Activated CD8-positive, alpha-beta memory T cell treated with anti-CD3 and anti-CD28 coated beads, Interleukin-2, amount 10 ng/mL, durations not matched to agents 7 days and 5 days (primary cell): ENCODE results near the gene CFAP210. TPM values are rescaled to one million over a fixed set of nuclear protein-coding genes. Genes with fewer than 3 reads are reported as not detected.
A peak's percentile ranks its signal among the peaks of the same experiment; 100 is the strongest.
"Not testable (repeated sequence)": the region's sequence is repeated elsewhere in the genome, so short reads cannot be mapped to it uniquely, and the experiment has no call there.

Source experiments
- ATAC-seq: fragments of 150-1000 bp; cut with Tn5 transposase; one replicate; pipeline ENCODE4 v1.10.0; 2021; ENCODE audit warnings: moderate library complexity
- CTCF ChIA-PET: fragments of 350-600 bp; sonication (Branson Sonifier 250); formaldehyde crosslinking; loops from one replicate; lab custom pipeline; 2021; ENCODE audit warnings: antibody characterized with exemption; lab: Charles Lee
- DNase-seq: peaks from one replicate; pipeline ENCODE4 v3.0.0-alpha.2; 2020
- H3K27ac Mint-ChIP-seq: one replicate; pipeline ENCODE4 v1.8.0; 2021; ENCODE audit warnings: mild to moderate bottlenecking, mixed read lengths
- H3K27me3 Mint-ChIP-seq: one replicate; pipeline ENCODE4 v1.8.0; 2021; ENCODE audit warnings: mixed read lengths
- H3K36me3 Mint-ChIP-seq: one replicate; pipeline ENCODE4 v1.8.0; 2021; ENCODE audit warnings: mild to moderate bottlenecking, mixed read lengths
- H3K4me1 Mint-ChIP-seq: one replicate; pipeline ENCODE4 v1.8.0; 2021; ENCODE audit warnings: mixed read lengths
- H3K4me3 Mint-ChIP-seq: one replicate; pipeline ENCODE4 v1.8.0; 2021; ENCODE audit warnings: mild to moderate bottlenecking, moderate library complexity, mixed read lengths
- H3K9me3 Mint-ChIP-seq: one replicate; pipeline ENCODE4 v1.8.0; 2022; ENCODE audit warnings: low read depth, mixed read lengths
- total RNA-seq, 2 experiments: library from RNA; stranded (reverse); gene quantifications; one replicate each; pipeline ENCODE4 v1.2.3, GENCODE V29; 2021

Gene CFAP210
- total RNA-seq, 2 experiments from 2014 or later, result not detected

GRCh38 chr2:169623235-169623634, 71.0 kb downstream of the CFAP210 start:
- H3K27me3 Mint-ChIP-seq, result no peaks in the 10 kb centered on the region
- H3K4me3 Mint-ChIP-seq, result no peak overlapping the region
- DNase-seq, result no peak
- peak; percentile 27 for ATAC-seq
- CTCF ChIA-PET, result no interaction called here
- H3K36me3 Mint-ChIP-seq, result peaks cover 46% of the 10 kb centered on the region
- H3K4me1 Mint-ChIP-seq, result peaks cover 15% of the 10 kb centered on the region
- peak overlapping the region; percentile 28 for H3K27ac Mint-ChIP-seq
- H3K9me3 Mint-ChIP-seq, result no peaks in the 10 kb centered on the region

GRCh38 chr2:169620509-169620908, 73.7 kb downstream of the CFAP210 start:
- no peak for DNase-seq
- H3K4me1 Mint-ChIP-seq, result peaks cover 18% of the 10 kb centered on the region
- ATAC-seq, result no peak
- H3K36me3 Mint-ChIP-seq, result peaks cover 63% of the 10 kb centered on the region
- no peaks in the 10 kb centered on the region for H3K9me3 Mint-ChIP-seq
- H3K27me3 Mint-ChIP-seq, result no peaks in the 10 kb centered on the region
- no peak overlapping the region for H3K4me3 Mint-ChIP-seq
- no peak overlapping the region for H3K27ac Mint-ChIP-seq
- CTCF ChIA-PET, result no interaction called here

- CTCF ChIA-PET, result no interaction called here
- Mint-ChIP-seq H3K4me1 (peaks cover 18% of the 10 kb centered on the region), H3K36me3 (peaks cover 69% of the 10 kb centered on the region), H3K9me3 (no peaks in the 10 kb centered on the region), H3K27me3 (no peaks in the 10 kb centered on the region), H3K4me3 (no peak overlapping the region), H3K27ac (no peak overlapping the region)
- ATAC-seq (no peak), DNase-seq (no peak)
These were observed 74.3 kb downstream of the CFAP210 start for GRCh38 chr2:169619946-169620345.

GRCh38 chr2:169615982-169616381, 78.2 kb downstream of the CFAP210 start:
- CTCF ChIA-PET, H3K4me1 Mint-ChIP-seq, H3K4me3 Mint-ChIP-seq: not testable (repeated sequence)

GRCh38 chr2:169613876-169614275, 80.3 kb downstream of the CFAP210 start:
- CTCF ChIA-PET, result interaction anchor here (1.3 kb wide), 1 partner anchor 9 kb away, joined by 3 read pairs; no protein-coding TSS in a partner anchor
- Mint-ChIP-seq H3K27me3 (no peaks in the 10 kb centered on the region), H3K4me1 (peaks cover 8% of the 10 kb centered on the region), H3K27ac (no peak overlapping the region), H3K9me3 (no peaks in the 10 kb centered on the region), H3K36me3 (peaks cover 85% of the 10 kb centered on the region), H3K4me3 (no peak overlapping the region)
- ATAC-seq (no peak), DNase-seq (no peak)

More at GRCh38 chr2:169615982-169616381, 78.2 kb downstream of the CFAP210 start:
- not testable (repeated sequence) for H3K27me3 Mint-ChIP-seq, H3K9me3 Mint-ChIP-seq, DNase-seq, H3K27ac Mint-ChIP-seq, ATAC-seq
- H3K36me3 Mint-ChIP-seq, result peaks cover 84% of the 10 kb centered on the region

GRCh38 chr2:169609264-169609663, 84.9 kb downstream of the CFAP210 start:
- ATAC-seq (no peak), DNase-seq (no peak)
- Mint-ChIP-seq H3K27me3 (no peaks in the 10 kb centered on the region), H3K27ac (no peak overlapping the region), H3K4me1 (peaks cover 2% of the 10 kb centered on the region), H3K9me3 (no peaks in the 10 kb centered on the region), H3K36me3 (peaks cover 63% of the 10 kb centered on the region), H3K4me3 (no peak overlapping the region)
- CTCF ChIA-PET, result no interaction called here

- Mint-ChIP-seq H3K9me3 (no peaks in the 10 kb centered on the region), H3K27ac (no peak overlapping the region), H3K4me3 (no peak overlapping the region), H3K36me3 (peaks cover 28% of the 10 kb centered on the region), H3K4me1 (peaks cover 7% of the 10 kb centered on the region), H3K27me3 (no peaks in the 10 kb centered on the region)
- ATAC-seq, result no peak
- no peak for DNase-seq
- CTCF ChIA-PET, result no interaction called here
These were observed 94.6 kb downstream of the CFAP210 start for GRCh38 chr2:169599568-169599967.

- H3K4me1 Mint-ChIP-seq, result peaks cover 7% of the 10 kb centered on the region
- no peak overlapping the region for H3K4me3 Mint-ChIP-seq
- ATAC-seq (no peak), DNase-seq (no peak)
- H3K27ac Mint-ChIP-seq, result no peak overlapping the region
- H3K36me3 Mint-ChIP-seq, result peaks cover 23% of the 10 kb centered on the region
- CTCF ChIA-PET, result no interaction called here
- no peaks in the 10 kb centered on the region for H3K27me3 Mint-ChIP-seq
- no peaks in the 10 kb centered on the region for H3K9me3 Mint-ChIP-seq
These were observed 95.2 kb downstream of the CFAP210 start for GRCh38 chr2:169598982-169599381.

- H3K27me3 Mint-ChIP-seq, H3K27ac Mint-ChIP-seq, H3K9me3 Mint-ChIP-seq, H3K4me3 Mint-ChIP-seq, ATAC-seq, DNase-seq, CTCF ChIA-PET: not testable (repeated sequence)
- H3K4me1 Mint-ChIP-seq, result peaks cover 11% of the 10 kb centered on the region
- H3K36me3 Mint-ChIP-seq, result peaks cover 24% of the 10 kb centered on the region
These were observed 97.7 kb downstream of the CFAP210 start for GRCh38 chr2:169596546-169596945.

Other genes with a start within 250 kb of the CFAP210 start
- 1 to 10 TPM; 1.3 to 1.9 TPM for gene BBS5, start 214.9 kb downstream of the CFAP210 start, total RNA-seq
- gene KLHL41, start 184.7 kb downstream of the CFAP210 start, total RNA-seq, result under 1 TPM in 1 of 2 experiments, not detected in 1; 0.12 TPM
- gene FASTKD1, start 120.5 kb downstream of the CFAP210 start, total RNA-seq, result 10 to 100 TPM; 45.2 to 48.9 TPM
- 10 to 100 TPM; 55.5 to 56.7 TPM for gene PPIG, start 110.1 kb downstream of the CFAP210 start, total RNA-seq
- gene PHOSPHO2, start 64 bp upstream of the CFAP210 start, total RNA-seq, result 1 to 10 TPM; 4.1 to 5.9 TPM
- gene KLHL23, start 39.4 kb upstream of the CFAP210 start, total RNA-seq, result 10 to 100 TPM; 10.2 to 11.5 TPM
- gene SSB, start 104.5 kb upstream of the CFAP210 start, total RNA-seq, result 10 to 100 TPM; 88.2 to 88.9 TPM
- gene METTL5, start 130.5 kb upstream of the CFAP210 start, total RNA-seq, result 10 to 100 TPM; 62.7 to 68.5 TPM
- 10 to 100 TPM; 21.3 to 23.2 TPM for gene UBR3, start 133.0 kb upstream of the CFAP210 start, total RNA-seq